GM18498 (cell line): ENCODE results near the gene FUT6.
"Not testable (repeated sequence)": the region's sequence is repeated elsewhere in the genome, so short reads cannot be mapped to it uniquely, and the experiment has no call there.

Experiments
- ATAC-seq: cut with Tn5 transposase; IDR thresholded peaks from one replicate; pipeline ENCODE4 v1.9.1; 2021; ENCODE audit warnings: mild to moderate bottlenecking, moderate library complexity; ENCODE audit not compliant: unreplicated experiment

Gene FUT6

GRCh38 chr19:5857203-5858081 is 17.9 kb upstream of the FUT6 start:
- ATAC-seq: no peak

GRCh38 chr19:5855151-5855550 is 15.6 kb upstream of the FUT6 start:
- not testable (repeated sequence) for ATAC-seq

GRCh38 chr19:5854121-5854520 is 14.6 kb upstream of the FUT6 start:
- not testable (repeated sequence) for ATAC-seq

- no peak for ATAC-seq
Measured at GRCh38 chr19:5851302-5851701, 11.8 kb upstream of the FUT6 start, which contains the start of gene FUT3. TSS of gene FUT3 (minus strand) at chr19:5851449.

GRCh38 chr19:5850743-5851293 is 11.3 kb upstream of the FUT6 start:
- ATAC-seq: no peak

- ATAC-seq: no peak
Measured at GRCh38 chr19:5850189-5850588, 10.7 kb upstream of the FUT6 start.

- not testable (repeated sequence) for ATAC-seq
Measured at GRCh38 chr19:5848621-5849020, 9.1 kb upstream of the FUT6 start.

GRCh38 chr19:5847846-5848245 is 8.3 kb upstream of the FUT6 start:
- ATAC-seq: not testable (repeated sequence)

- no peak for ATAC-seq
Measured at GRCh38 chr19:5844456-5845433, 5.2 kb upstream of the FUT6 start.

- no peak for ATAC-seq
Measured at GRCh38 chr19:5843295-5843927, 3.9 kb upstream of the FUT6 start.

- not testable (repeated sequence) for ATAC-seq
Measured at GRCh38 chr19:5841735-5842111, 2.2 kb upstream of the FUT6 start.

- ATAC-seq: no peak
Measured at GRCh38 chr19:5838353-5839064, 993 bp downstream of the FUT6 start.

- ATAC-seq: no peak
Measured at GRCh38 chr19:5837761-5838352, 1.6 kb downstream of the FUT6 start.

GRCh38 chr19:5832527-5833216 is 6.8 kb downstream of the FUT6 start:
- ATAC-seq: no peak

- no peak for ATAC-seq
Measured at GRCh38 chr19:5832061-5832460, 7.4 kb downstream of the FUT6 start.

GRCh38 chr19:5831159-5831558 is 8.3 kb downstream of the FUT6 start:
- no peak for ATAC-seq

- no peak for ATAC-seq
Measured at GRCh38 chr19:5829567-5830310, 9.8 kb downstream of the FUT6 start.
